ENCODE results near the gene FAM89A.
A peak's percentile ranks its signal among the peaks of the same experiment; 100 is the strongest.

DNA sequence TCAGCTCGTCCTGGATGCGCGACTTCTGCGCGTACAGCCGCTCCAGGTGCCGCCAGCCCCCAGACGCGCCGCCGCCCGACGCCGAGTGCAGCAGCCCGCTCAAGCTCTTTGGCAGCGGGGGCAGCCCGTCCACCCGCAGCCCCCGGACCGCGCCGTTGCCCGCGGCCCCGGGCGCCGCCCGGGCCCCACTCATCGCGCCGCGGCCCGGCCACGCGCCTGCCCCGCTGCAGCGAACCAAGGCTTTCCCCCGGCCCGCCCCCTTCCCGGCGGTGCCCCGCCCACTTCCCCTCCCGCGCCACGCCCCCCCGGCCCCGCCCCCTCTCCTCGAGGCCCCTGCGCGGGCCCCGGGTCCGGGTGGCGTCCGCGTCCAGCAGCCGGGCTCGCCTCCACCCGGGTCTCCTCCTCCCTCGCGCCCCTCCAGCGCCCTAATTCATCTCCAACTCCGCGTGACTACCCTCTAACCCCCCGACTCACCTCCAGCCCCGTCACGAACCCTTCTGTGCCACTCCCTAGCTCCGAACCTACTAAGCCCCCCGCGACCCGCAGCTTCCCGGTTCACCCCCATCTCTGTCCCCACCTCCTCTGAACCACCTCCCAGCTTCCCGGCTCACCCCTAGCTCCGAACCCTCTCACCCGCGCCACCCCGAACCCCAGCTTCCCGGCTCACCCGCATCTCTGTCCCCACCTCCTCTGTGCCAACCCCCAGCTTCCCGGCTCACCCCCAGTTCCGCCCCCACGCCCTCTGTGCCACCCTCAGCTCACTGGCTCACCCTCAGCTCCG is at the start of gene FAM89A:
- TF ChIP-seq EZH2 (IDR thresholded peaks at IDR 0.05) (no peak), POLR2AphosphoS5 (IDR thresholded peaks at IDR 0.05; ENCODE audit: borderline replicate concordance, low read depth, low read length) (peak; percentile 64; the same call in 1 of the 2 replicates)

Measured in SK-N-MC (cell line).